Measurements from ENCODE around the gene KREMEN1.

GRCh38 chr22:29146771-29147170, 73.9 kb downstream of the KREMEN1 start:
- no peak for TF ChIP-seq CTCF (IDR thresholded peaks at IDR 0.05)
- TF ChIP-seq POLR2A (IDR thresholded peaks at IDR 0.05), result no peak
